ENCODE results near the gene FRMPD4.

The FRMPD4 gene

DNA sequence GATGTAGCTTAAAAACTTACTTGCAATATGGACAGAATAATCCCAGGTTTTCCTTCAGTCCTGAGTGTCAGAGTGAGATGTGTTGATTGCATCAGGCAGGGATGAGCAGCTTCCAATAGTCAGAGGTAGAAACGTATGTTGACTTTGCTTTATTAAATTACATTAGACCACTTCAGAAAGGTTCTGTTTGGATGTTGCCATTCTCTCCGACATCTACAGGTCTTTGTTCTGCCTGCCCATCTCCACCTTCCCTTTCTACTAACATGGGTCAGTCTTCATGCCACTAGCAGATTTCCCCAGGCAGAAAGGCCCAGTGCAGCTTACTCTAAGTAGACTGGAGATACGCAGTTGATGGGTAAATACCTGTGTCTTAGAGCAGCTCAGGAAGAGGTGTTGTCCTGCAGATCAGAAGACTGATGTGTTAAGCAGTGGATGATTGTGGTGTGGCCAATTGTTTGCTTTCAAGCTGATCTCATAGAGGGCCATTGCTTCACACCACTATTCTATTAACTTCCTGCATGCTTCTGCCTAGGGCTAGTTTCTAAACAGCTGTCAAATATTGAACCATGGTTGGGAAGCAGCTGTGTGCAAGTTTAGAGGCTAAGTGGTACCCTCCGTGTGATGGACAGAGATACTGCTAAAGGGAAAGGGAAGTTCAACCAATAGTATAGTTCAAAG lies 1.8 kb downstream of the FRMPD4 start:
- peak overlapping the region; percentile 68 for H3K4me3 ChIP-seq (ENCODE audit: low read depth, low read length)
- TF ChIP-seq, protein P1, sequence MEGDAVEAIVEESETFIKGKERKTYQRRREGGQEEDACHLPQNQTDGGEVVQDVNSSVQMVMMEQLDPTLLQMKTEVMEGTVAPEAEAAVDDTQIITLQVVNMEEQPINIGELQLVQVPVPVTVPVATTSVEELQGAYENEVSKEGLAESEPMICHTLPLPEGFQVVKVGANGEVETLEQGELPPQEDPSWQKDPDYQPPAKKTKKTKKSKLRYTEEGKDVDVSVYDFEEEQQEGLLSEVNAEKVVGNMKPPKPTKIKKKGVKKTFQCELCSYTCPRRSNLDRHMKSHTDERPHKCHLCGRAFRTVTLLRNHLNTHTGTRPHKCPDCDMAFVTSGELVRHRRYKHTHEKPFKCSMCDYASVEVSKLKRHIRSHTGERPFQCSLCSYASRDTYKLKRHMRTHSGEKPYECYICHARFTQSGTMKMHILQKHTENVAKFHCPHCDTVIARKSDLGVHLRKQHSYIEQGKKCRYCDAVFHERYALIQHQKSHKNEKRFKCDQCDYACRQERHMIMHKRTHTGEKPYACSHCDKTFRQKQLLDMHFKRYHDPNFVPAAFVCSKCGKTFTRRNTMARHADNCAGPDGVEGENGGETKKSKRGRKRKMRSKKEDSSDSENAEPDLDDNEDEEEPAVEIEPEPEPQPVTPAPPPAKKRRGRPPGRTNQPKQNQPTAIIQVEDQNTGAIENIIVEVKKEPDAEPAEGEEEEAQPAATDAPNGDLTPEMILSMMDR (IDR thresholded peaks at IDR 0.05; ENCODE audit: low read depth, low read length) = no peak

DNA sequence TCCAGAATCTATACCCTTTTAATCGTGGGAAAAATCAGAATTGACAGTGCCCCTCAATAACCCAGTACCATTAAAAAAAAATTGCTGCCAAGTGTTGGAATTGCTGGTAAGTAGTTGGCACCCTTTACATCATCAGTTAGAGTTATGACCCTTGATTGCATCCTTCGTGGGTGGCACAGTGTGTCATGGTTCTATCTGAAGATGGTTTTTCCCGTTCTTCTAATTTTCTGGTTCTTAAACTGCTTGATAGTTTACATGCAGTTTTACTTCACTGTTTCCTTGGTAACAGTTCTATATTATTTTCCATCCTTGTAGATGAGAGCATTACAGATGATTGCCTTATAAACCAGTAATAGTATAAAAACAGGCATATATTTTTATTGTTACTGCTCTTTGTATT lies 3.2 kb downstream of the FRMPD4 start:
- H3K4me3 ChIP-seq (ENCODE audit: low read depth, low read length) = no peak overlapping the region
- TF ChIP-seq, protein P1 (IDR thresholded peaks at IDR 0.05; ENCODE audit: low read depth, low read length) = no peak

DNA sequence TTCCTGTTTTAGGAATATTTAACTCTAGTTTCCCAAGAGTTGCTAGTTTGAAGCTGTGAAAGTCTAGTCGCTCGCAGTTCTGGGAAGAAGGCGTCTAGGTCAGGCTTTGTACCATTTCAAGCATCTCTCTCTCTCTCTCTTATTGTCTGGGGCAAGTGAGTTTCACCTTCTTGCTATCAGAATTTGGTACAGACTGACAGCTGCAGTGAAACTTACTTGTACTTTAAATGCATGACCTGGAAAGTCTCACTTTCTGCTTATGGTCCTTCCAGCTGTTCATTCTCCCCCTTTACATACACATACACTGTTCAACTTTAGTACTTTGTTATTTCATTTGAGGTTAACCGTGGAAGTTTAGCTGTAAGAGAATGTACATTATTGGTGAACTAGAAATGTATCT lies 4.4 kb downstream of the FRMPD4 start:
- H3K4me3 ChIP-seq (ENCODE audit: low read depth, low read length) = no peak overlapping the region
- TF ChIP-seq, protein P1 (IDR thresholded peaks at IDR 0.05; ENCODE audit: low read depth, low read length) = no peak

DNA sequence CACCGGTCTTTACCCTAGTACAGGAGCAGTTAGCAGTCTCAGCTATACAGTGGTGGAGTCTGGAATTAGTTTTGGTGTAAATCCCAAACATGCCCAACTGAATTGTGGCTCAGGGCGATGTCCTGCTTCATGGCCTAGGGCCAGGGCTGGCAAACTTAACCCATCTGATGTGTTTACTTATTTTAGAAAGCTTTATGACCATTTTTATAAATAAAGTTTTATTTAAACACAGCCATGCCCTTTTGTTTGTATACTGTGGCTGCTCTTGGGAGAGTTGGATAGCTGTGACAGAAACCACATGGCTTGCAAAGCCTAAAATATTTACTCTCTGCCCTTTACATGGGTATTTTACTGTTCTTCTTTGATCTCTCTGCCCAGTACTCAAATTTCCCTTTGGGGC lies 7.1 kb downstream of the FRMPD4 start:
- TF ChIP-seq, protein P1 (IDR thresholded peaks at IDR 0.05; ENCODE audit: low read depth, low read length) = no peak
- no peak overlapping the region for H3K4me3 ChIP-seq (ENCODE audit: low read depth, low read length)

DNA sequence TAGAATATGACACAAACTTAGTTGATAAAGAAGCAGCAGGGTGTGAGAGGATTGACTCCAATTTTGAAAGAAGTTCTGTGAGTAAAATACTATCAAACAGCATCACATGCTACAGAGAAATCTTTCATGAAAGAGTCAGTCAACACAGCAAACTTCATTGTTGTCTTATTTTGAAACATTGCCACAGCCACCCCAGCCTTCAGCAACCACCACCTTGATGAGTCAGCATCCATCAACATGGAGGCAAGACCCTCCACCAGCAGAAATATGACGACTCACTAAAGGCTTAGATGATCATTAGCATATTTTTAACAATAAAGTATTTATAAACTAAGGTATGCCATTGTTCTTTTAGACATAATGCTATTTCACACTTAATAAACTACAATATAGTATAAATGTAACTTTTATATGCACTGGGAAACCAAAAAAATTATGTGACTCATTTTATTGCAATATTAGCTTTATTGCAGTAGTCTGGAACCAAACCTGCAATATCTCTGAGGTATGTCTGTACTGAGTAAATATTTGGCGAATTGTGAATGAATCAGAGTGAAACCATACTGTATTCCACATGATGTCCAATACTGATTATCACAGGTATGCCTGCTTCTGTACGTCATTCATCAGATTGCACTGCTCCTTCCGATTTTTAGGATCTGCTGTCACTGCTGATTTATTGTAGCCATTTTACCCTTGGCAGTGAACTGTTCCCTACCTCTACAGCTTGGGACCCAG lies 11.6 kb downstream of the FRMPD4 start:
- TF ChIP-seq, protein P1 (IDR thresholded peaks at IDR 0.05; ENCODE audit: low read depth, low read length) = no peak
- H3K4me3 ChIP-seq (ENCODE audit: low read depth, low read length) = no peak overlapping the region

DNA sequence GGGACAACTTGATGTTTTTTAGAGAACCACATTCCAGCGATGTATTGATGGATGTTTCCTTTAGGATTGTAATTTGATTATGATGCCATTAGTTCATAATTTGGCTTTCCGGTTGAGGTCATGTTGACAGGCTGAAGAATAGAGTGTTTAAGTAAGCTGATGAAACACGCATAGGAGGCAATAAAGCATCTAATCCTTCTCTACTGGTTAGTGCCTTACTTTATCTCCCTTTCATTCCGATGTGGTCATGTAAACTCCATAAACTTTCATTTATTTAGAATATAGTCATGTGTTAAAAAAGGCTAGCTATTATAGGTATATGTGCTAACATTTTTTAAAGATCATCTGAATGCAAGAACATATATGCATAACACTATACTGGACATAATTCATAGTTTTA lies 15.0 kb downstream of the FRMPD4 start:
- no peak overlapping the region for H3K4me3 ChIP-seq (ENCODE audit: low read depth, low read length)
- TF ChIP-seq, protein P1 (IDR thresholded peaks at IDR 0.05; ENCODE audit: low read depth, low read length) = no peak

DNA sequence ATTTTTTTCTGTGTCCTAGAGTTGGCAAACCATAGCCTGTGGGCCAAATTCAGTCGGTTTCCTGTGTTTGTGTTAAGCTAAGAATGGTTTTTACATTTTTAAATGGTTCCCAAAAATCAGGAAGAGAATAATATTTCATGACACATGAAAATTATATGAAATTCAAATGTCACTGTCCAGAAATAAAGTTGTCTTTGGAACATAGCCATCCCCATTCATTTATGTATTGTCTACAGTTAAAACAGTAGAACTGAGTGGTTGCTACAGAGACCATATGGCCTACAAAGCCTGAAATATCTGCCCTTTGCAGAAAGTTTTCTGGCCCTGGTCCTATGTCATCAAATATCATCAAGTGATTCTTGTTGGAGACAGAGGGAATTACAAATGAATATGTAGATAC lies 15.5 kb downstream of the FRMPD4 start:
- TF ChIP-seq, protein P1 (IDR thresholded peaks at IDR 0.05; ENCODE audit: low read depth, low read length) = no peak
- H3K4me3 ChIP-seq (ENCODE audit: low read depth, low read length) = no peak overlapping the region

Measured in WI38 (cell line).